HEK293 (cell line): ENCODE results near the gene BMPR2.

Experiments
- CTCF ChIP-seq: fragments of 450-650 bp; formaldehyde crosslinking; IDR thresholded peaks from 2 replicates; pipeline ENCODE4 v1.5.1; 2016; ENCODE audit warnings: missing biosample characterization, missing genetic modification characterization
- ELK4 ChIP-seq: IDR thresholded peaks from 2 replicates; pipeline ENCODE4 v1.6.1; 2011; ENCODE audit warnings: mild to moderate bottlenecking, low read depth, low read length, borderline replicate concordance
- GLIS1 ChIP-seq: fragments of 450-650 bp; formaldehyde crosslinking; IDR thresholded peaks from 2 replicates; pipeline ENCODE4 v1.5.1; 2016; ENCODE audit warnings: missing biosample characterization, missing genetic modification characterization
- HOXA7 ChIP-seq: sonication (generic); formaldehyde crosslinking; IDR thresholded peaks from 2 replicates; pipeline ENCODE4 v1.8.1; 2022; ENCODE audit warnings: missing genetic modification reagents, borderline replicate concordance
- ZBTB7A ChIP-seq: fragments of 450-650 bp; formaldehyde crosslinking; IDR thresholded peaks from 2 replicates; pipeline ENCODE4 v1.5.1; 2016; ENCODE audit warnings: low read depth, missing biosample characterization, missing genetic modification characterization
- ZNF214 ChIP-seq: fragments of 450-650 bp; formaldehyde crosslinking; IDR thresholded peaks from 2 replicates; pipeline ENCODE4 v1.5.1; 2017; ENCODE audit warnings: missing biosample characterization, mild to moderate bottlenecking, missing genetic modification characterization, borderline replicate concordance
- ZNF394 ChIP-seq: fragments of 450-650 bp; formaldehyde crosslinking; IDR thresholded peaks from 2 replicates; pipeline ENCODE4 v1.5.1; 2016; ENCODE audit warnings: missing biosample characterization, missing genetic modification characterization, mild to moderate bottlenecking, moderate library complexity, borderline replicate concordance
- ZNF521 ChIP-seq: fragments of 450-650 bp; formaldehyde crosslinking; IDR thresholded peaks from 2 replicates; pipeline ENCODE4 v1.5.1; 2017; ENCODE audit warnings: missing biosample characterization, mild to moderate bottlenecking, missing genetic modification characterization
- ZNF701 ChIP-seq: fragments of 450-650 bp; formaldehyde crosslinking; IDR thresholded peaks from 2 replicates; pipeline ENCODE4 v1.5.1; 2016; ENCODE audit warnings: missing biosample characterization, missing genetic modification characterization

GRCh38 chr2:202436626-202437025 is 60.5 kb downstream of the BMPR2 start:
- TF ChIP-seq ZBTB7A, result no peak
- TF ChIP-seq ZNF394 (tag by site-specific recombination), result no peak
- no peak for TF ChIP-seq HOXA7 (CRISPR knock-in tag)
- TF ChIP-seq ZNF214 (tag by site-specific recombination), result no peak
- no peak for TF ChIP-seq CTCF (tag by site-specific recombination)
- no peak for TF ChIP-seq ELK4
- TF ChIP-seq ZNF521, result no peak
- no peak for TF ChIP-seq ZNF701 (tag by site-specific recombination)
- no peak for TF ChIP-seq GLIS1
